H1 (cell line): ENCODE measurements around the gene NT5DC3. TPM values are rescaled to one million over a fixed set of nuclear protein-coding genes. Genes with fewer than 3 reads are reported as not detected.

ENCODE experiments used
- BACH1 ChIP-seq: IDR thresholded peaks from 2 replicates; pipeline ENCODE4 v1.6.1; 2012; ENCODE audit warnings: low read length, improper control_type of control experiment
- CBX8 ChIP-seq: fragments of 300-800, 300-1000 bp; sonication (generic); IDR thresholded peaks from 2 replicates; pipeline ENCODE4 v1.7.1; 2016; ENCODE audit warnings: low read depth, low read length, borderline replicate concordance
- EP300 ChIP-seq, 2 experiments: IDR thresholded peaks; 1 replicate in 1 of 2; 2 replicates in 1 of 2; pipeline ENCODE4 v1.6.1; 2011 to 2012; ENCODE audit warnings: low read depth in 2 of 2, low read length in 2 of 2, mild to moderate bottlenecking in 2 of 2, borderline replicate concordance in 1 of 2, inconsistent platforms in 1 of 2, moderate library complexity in 1 of 2
- JUN ChIP-seq: IDR thresholded peaks from 2 replicates; pipeline ENCODE4 v1.6.1; 2011; ENCODE audit warnings: low read depth, mild to moderate bottlenecking, improper control_type of control experiment, low read length
- POLR2AphosphoS5 ChIP-seq: IDR thresholded peaks from 2 replicates; pipeline ENCODE4 v1.6.1; 2011; ENCODE audit warnings: low read depth, low read length
- polyA plus RNA-seq, 7 experiments: library from polyadenylated mRNA; depleted of rRNA in 3 of 7; stranded (reverse) in 5 of 7; unstranded in 2 of 7; fragments of >200 nt in 5 of 7; fragments of 200-250 nt in 2 of 7; gene quantifications; 1 replicate in 5 of 7; 2 replicates in 1 of 7; 4 replicates in 1 of 7; pipeline versions ENCODE4 v1.2.1 to v1.2.3, GENCODE V29; 2011 to 2013; ENCODE audit warnings: missing spikeins in 2 of 7, mixed read lengths in 2 of 7
- total RNA-seq: library from RNA; stranded (reverse); fragmentation: NEBNext Ultra II Directional; extraction: Animal tissue kit (Norgen Biotek cat#: 25700); gene quantifications from 2 replicates; pipeline ENCODE4 v1.2.1, GENCODE V29; 2021

The NT5DC3 gene
- total and polyA plus RNA-seq, 2 of the 8 experiments (the other 6 are each of a cell fraction or from before 2014, with no cell fraction given) = 5.4 to 14.8 TPM

DNA sequence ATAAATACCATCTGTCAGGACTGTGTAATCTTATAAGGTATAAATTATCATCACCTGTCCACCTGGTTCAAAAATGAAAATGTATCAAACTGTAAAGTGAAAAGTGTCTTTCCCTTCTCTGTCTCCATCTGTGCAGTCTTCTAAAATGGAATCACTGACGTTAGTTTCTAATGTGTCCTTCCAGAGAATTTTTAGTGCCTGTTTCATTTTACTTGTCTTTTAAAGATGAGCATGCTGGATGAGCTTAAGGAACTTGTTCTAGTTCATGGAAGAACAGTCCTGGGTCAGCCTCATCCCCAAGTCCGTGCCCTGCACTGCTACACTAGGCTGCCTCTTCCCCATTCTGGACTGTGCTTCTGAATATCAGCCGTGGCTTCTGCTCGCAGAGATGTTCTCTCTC lies 5.4 kb upstream of the NT5DC3 start (continued):
- TF ChIP-seq BACH1 (no peak), CBX8 (no peak), POLR2AphosphoS5 (no peak), EP300 (IDR thresholded peaks at IDR 0.05; ENCODE audit: borderline replicate concordance in 1 of 2, low read depth in 2 of 2, low read length in 2 of 2) (no peak), JUN (no peak)
- TF ChIP-seq, all 59 proteins: peak for 0
